Right lung (tissue), 5 donors: ENCODE data around the gene KDM6B. TPM values are rescaled to one million over a fixed set of nuclear protein-coding genes. Genes with fewer than 3 reads are reported as not detected.

Experiments
- DNase-seq, 2 donors: peaks; one replicate each; pipeline ENCODE4 v3.0.0-alpha.2; 2013
- polyA plus RNA-seq, 5 donors: library from polyadenylated mRNA; unstranded; fragments of 120-200 nt; gene quantifications; one replicate each; pipeline versions ENCODE4 v1.2.1 to v1.2.3, GENCODE V29; 2013; ENCODE audit warnings: inconsistent platforms in 1 of 5, low replicate concordance in 1 of 5; ENCODE audit not compliant: insufficient read length in 5 of 5, insufficient read depth in 1 of 5

KDM6B gene
- polyA plus RNA-seq, 5 donors: 15.1 to 28.6 (median 25.7) TPM

- no peak for DNase-seq
Observed at GRCh38 chr17:7839190-7839875, 5.3 kb downstream of the KDM6B start.

GRCh38 chr17:7839876-7840261 lies 5.9 kb downstream of the KDM6B start:
- no peak for DNase-seq

DNA sequence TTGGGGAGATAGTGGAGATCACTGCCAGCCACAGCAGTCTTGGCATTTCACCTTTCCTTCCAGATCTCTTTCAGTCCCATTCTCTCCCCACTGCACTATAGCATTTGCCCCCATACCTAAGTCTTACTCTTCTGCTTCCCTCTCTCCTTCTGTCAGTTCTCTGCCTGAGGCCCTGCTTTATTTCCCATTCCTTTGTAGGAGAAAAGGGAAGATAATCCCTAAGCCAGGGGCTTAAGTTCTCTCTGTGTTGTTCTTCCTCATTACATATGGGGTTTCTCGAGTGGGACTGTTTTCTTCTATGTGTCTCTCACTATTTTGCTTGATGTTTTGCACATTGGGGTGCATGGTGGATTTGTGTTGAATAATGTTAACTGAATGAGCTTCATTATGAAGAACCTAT lies 6.4 kb downstream of the KDM6B start:
- DNase-seq: no peak

DNA sequence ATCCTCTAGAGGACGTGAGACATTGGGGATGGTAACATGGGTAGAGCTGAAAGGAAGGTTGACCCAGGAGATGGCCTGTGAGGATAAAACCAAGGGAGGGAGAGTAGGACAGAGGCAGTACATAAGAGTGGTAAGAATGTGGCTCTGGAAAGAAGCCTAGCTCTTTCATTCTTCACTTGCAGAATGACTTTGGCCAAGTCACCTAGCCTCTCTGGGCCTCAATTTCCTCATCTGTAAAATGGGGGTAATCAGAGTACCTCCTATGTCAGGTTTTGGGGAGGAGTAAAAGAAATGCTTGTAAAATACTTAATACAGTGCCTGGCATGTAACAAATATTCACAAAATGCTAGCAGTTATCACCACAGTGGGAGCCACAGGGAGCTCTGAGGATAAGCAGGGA lies 6.9 kb downstream of the KDM6B start:
- no peak for DNase-seq

DNA sequence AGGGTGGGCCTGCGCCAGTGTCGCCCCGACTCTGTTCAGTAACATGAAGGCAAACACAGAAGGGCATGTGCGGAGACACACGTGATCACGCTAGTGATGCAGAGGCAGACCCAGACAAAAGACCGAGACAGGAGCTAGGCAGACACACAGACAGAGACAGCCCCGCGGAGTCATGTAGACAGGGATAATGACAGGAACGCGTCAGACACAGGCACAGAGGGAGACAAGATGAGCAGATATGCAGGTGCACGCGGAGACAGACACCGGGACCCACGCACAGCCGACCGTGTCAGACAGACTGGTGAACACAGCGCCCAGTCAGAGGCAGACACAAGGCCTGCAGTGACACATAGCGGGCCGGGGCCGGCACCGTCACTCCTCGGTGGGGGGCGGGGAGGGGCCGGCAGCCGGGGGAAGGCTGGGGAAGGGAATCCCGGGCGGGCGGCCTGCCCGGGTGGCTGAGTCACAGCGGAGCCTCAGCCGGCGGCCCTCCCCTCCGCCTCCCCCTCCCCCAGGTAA lies 7.4 kb downstream of the KDM6B start:
- DNase-seq: no peak

DNA sequence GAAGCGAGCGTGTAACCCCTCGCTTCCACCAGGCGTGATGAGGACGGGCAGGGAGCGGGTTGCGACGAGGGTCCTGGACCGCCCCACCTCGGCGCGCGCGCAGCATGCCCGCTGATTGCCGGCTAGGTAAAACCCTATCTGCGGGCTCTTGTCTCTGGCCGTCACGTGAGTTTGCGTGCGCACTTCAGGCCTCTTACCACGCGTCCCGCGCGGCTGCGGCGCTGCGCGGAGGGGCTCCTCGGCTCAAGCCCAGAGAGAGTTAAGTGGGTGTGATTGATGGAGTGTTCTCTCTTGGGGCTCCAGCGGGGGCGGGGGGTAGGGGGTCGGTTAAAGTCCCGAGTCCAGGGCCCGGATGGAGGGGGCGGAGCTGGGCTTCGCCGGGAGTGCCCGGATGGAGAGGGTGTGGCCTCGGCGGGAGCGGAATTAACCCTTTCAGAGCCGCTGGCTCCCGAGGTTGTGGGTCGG lies 7.9 kb downstream of the KDM6B start:
- peak; percentile 90 to 92 for DNase-seq

GRCh38 chr17:7842380-7843256 lies 8.6 kb downstream of the KDM6B start:
- peak; percentile 59 to 64 for DNase-seq

DNA sequence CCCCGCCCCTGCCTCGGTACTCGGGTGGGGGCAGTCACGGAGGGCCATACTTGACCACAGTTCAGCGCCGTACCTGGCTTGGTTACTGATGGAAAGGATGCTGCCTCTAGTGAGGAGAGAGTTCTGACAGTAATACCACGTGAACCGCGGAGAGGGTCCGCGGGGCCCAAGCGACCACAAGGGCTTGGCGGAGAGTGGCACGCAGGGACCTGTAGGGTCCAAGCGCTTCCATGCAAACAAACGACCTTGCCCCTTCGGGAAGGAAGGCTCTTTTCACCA lies 9.2 kb downstream of the KDM6B start:
- no peak for DNase-seq

- peak; percentile 81 to 82 for DNase-seq
Observed at GRCh38 chr17:7843536-7844291, 9.7 kb downstream of the KDM6B start.

- peak; percentile 89 to 90 for DNase-seq
Observed at GRCh38 chr17:7844292-7845154, 10.5 kb downstream of the KDM6B start.

DNA sequence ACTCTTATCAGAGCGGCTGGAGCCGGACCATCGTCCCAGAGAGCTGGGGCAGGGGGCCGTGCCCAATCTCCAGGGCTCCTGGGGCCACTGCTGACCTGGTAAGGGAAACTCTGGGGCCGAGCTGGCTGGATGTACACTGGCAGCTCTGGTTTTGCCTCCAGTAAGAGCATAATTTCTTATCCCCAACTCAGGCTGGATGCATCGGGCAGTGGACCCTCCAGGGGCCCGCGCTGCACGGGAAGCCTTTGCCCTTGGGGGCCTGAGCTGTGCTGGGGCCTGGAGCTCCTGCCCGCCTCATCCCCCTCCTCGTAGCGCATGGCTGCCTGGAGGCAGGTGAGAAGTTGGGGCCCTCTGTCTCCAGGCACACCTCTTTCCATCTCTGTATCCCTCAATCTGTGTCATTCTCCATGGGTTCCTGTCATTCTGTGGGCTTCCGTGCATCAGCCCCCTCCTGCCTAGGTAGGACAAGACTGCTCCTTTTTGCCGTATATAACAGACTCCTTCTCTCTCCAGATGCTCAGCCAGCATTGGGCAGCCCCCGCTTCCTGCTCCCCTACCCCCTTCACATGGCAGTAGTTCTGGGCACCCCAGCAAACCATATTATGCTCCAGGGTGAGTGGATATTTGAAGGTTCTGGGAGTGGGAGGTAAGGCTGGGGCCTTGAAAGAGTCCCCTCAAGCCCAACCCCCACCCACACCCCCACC lies 11.5 kb downstream of the KDM6B start:
- no peak for DNase-seq

GRCh38 chr17:7846063-7846735 lies 12.2 kb downstream of the KDM6B start:
- no peak for DNase-seq

DNA sequence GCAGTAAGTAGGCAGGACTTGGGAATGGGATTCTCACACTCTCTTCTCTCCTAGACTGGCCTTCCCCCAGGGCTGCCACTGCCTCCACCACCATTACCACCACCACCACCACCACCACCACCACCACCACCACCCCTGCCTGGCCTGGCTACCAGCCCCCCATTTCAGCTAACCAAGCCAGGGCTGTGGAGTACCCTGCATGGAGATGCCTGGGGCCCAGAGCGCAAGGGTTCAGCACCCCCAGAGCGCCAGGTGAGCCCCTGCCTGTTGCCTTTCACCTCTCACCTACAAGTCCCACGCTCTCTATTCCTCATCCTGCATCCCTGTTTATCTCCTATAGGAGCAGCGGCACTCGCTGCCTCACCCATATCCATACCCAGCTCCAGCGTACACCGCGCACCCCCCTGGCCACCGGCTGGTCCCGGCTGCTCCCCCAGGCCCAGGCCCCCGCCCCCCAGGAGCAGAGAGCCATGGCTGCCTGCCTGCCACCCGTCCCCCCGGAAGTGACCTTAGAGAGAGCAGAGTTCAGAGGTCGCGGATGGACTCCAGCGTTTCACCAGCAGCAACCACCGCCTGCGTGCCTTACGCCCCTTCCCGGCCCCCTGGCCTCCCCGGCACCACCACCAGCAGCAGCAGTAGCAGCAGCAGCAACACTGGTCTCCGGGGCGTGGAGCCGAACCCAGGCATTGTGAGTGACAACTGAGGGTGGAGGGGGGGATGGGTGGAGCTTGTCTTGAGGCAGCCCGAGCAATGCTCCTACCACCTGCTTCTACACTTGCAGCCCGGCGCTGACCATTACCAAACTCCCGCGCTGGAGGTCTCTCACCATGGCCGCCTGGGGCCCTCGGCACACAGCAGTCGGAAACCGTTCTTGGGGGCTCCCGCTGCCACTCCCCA lies 13.0 kb downstream of the KDM6B start:
- DNase-seq: no peak

GRCh38 chr17:7848131-7848579 lies 14.1 kb downstream of the KDM6B start:
- no peak for DNase-seq

DNA sequence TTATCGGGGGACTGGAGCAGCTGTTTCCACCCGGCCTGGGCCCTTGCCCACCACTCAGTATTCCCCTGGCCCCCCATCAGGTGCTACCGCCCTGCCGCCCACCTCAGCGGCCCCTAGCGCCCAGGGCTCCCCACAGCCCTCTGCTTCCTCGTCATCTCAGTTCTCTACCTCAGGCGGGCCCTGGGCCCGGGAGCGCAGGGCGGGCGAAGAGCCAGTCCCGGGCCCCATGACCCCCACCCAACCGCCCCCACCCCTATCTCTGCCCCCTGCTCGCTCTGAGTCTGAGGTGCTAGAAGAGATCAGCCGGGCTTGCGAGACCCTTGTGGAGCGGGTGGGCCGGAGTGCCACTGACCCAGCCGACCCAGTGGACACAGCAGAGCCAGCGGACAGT lies 14.7 kb downstream of the KDM6B start:
- DNase-seq: no peak

GRCh38 chr17:7849130-7849750 lies 15.2 kb downstream of the KDM6B start:
- DNase-seq: no peak

- no peak for DNase-seq
Observed at GRCh38 chr17:7849751-7850504, 15.9 kb downstream of the KDM6B start.
